HFFc6 (cell line): ENCODE results near the gene COL4A2. TPM values are rescaled to one million over a fixed set of nuclear protein-coding genes. Genes with fewer than 3 reads are reported as not detected.
A peak's percentile ranks its signal among the peaks of the same experiment; 100 is the strongest.

Experiments
- DNase-seq: peaks from one replicate; pipeline ENCODE4 v3.0.0-alpha.2; 2018
- H3K27ac Mint-ChIP-seq: 2 replicates; pipeline ENCODE4 v1.8.0; 2020; ENCODE audit warnings: mild to moderate bottlenecking, mixed read lengths
- H3K27me3 Mint-ChIP-seq: 2 replicates; pipeline ENCODE4 v1.8.0; 2021; ENCODE audit warnings: mild to moderate bottlenecking, moderate library complexity, mixed read lengths; ENCODE audit not compliant: insufficient read depth
- H3K36me3 Mint-ChIP-seq: 2 replicates; pipeline ENCODE4 v1.8.0; 2021; ENCODE audit warnings: low read depth, mixed read lengths
- H3K4me1 Mint-ChIP-seq: 2 replicates; pipeline ENCODE4 v1.8.0; 2020; ENCODE audit warnings: low read depth, mixed read lengths
- H3K4me3 Mint-ChIP-seq: 2 replicates; pipeline ENCODE4 v1.8.0; 2020; ENCODE audit warnings: mild to moderate bottlenecking, moderate library complexity, mixed read lengths
- H3K9me3 Mint-ChIP-seq: 2 replicates; pipeline ENCODE4 v1.8.0; 2020; ENCODE audit warnings: mild to moderate bottlenecking, mixed read lengths
- CTCF ChIP-seq: fragments of 200-600 bp; sonication (generic); IDR thresholded peaks from 2 replicates; pipeline ENCODE4 v1.5.0; 2021; ENCODE audit warnings: antibody characterized with exemption, mild to moderate bottlenecking
- total RNA-seq, 6 experiments: library from RNA; stranded (reverse); fragmentation: NEBNext Ultra II Directional; extraction: Animal tissue kit (Norgen Biotek cat#: 25700); gene quantifications; 2 replicates in 1 of 6; 3 replicates in 5 of 6; pipeline ENCODE4 v1.2.3, GENCODE V29; 2021

The COL4A2 gene
- total RNA-seq, 6 experiments from 2014 or later = 202 to 327 (median 217) TPM

GRCh38 chr13:110346661-110347067 is 39.6 kb downstream of the COL4A2 start:
- 0 out of 2 replicates have a peak overlapping the region, but pooled peaks have one; percentile 86 for H3K27ac Mint-ChIP-seq
- H3K4me1 Mint-ChIP-seq = peaks cover 62% of the 10 kb centered on the region
- H3K27me3 Mint-ChIP-seq = no peaks in the 10 kb centered on the region
- H3K36me3 Mint-ChIP-seq = peaks cover 13% of the 10 kb centered on the region
- H3K4me3 Mint-ChIP-seq = no peak overlapping the region
- DNase-seq = no peak
- no peaks in the 10 kb centered on the region for H3K9me3 Mint-ChIP-seq
- TF ChIP-seq CTCF = no peak

- H3K27me3 Mint-ChIP-seq = peaks cover 1% of the 10 kb centered on the region; the same call in 1 of the 2 replicates
- H3K4me1 Mint-ChIP-seq = peaks cover 62% of the 10 kb centered on the region
- no peak for TF ChIP-seq CTCF
- DNase-seq = no peak
- no peaks in the 10 kb centered on the region for H3K9me3 Mint-ChIP-seq
- H3K36me3 Mint-ChIP-seq = peaks cover 13% of the 10 kb centered on the region
- peak overlapping the region; percentile 78 for H3K4me3 Mint-ChIP-seq
- H3K27ac Mint-ChIP-seq = peak overlapping the region; percentile 86
Observed at GRCh38 chr13:110347088-110347487, 40.0 kb downstream of the COL4A2 start.

- Mint-ChIP-seq H3K4me1 (peaks cover 67% of the 10 kb centered on the region), H3K4me3 (peak overlapping the region; percentile 78), H3K27ac (peak overlapping the region; percentile 86)
Observed at GRCh38 chr13:110347535-110348308, 40.6 kb downstream of the COL4A2 start.

GRCh38 chr13:110348309-110349105 is 41.4 kb downstream of the COL4A2 start:
- TF ChIP-seq CTCF = no peak
- DNase-seq = no peak
- H3K4me1 Mint-ChIP-seq = peaks cover 74% of the 10 kb centered on the region
- no peaks in the 10 kb centered on the region for H3K9me3 Mint-ChIP-seq
- H3K27me3 Mint-ChIP-seq = peaks cover 4% of the 10 kb centered on the region
- peak overlapping the region; percentile 86 for H3K27ac Mint-ChIP-seq
- H3K4me3 Mint-ChIP-seq = peak overlapping the region; percentile 78
- peaks cover 8% of the 10 kb centered on the region for H3K36me3 Mint-ChIP-seq

More at GRCh38 chr13:110347535-110348308, 40.6 kb downstream of the COL4A2 start:
- Mint-ChIP-seq H3K27me3 (peaks cover 2% of the 10 kb centered on the region), H3K36me3 (peaks cover 13% of the 10 kb centered on the region), H3K9me3 (no peaks in the 10 kb centered on the region)
- DNase-seq = peak; percentile 95
- no peak for TF ChIP-seq CTCF

DNA sequence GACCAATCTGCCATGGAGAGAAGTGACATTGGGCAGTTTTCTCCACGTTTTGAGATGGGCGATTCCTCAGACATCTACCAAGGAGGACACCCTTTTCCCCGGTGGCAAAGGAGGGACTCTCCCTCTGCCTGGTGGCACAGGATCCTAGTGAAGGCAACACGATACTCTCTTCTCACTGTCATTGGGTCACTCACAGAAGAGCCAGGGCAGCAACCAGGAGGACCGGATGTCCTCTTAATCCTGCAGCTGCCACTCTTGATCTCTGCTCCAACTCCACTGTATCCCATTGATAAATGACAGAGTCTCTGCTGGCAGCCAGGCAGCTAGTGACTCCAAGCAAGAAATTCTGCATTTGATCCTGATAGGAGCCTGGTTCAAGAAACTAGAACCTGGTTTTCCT is 42.2 kb downstream of the COL4A2 start:
- H3K4me1 Mint-ChIP-seq = peaks cover 75% of the 10 kb centered on the region
- no peak overlapping the region for H3K4me3 Mint-ChIP-seq
- no peak for DNase-seq
- H3K27me3 Mint-ChIP-seq = peaks cover 4% of the 10 kb centered on the region
- H3K27ac Mint-ChIP-seq = no peak overlapping the region; the same call in 1 of the 2 replicates
- TF ChIP-seq CTCF = no peak
- H3K36me3 Mint-ChIP-seq = 0 out of 2 replicates have a peak, but pooled peaks cover 7% of the 10 kb centered on the region
- no peaks in the 10 kb centered on the region for H3K9me3 Mint-ChIP-seq
